HG03342 (cell line): ENCODE data around the gene GRIN3B.

Experiments used
- ATAC-seq: cut with Tn5 transposase; IDR thresholded peaks from one replicate; pipeline ENCODE4 v1.9.1; 2021; ENCODE audit warnings: mild to moderate bottlenecking, moderate library complexity; ENCODE audit not compliant: unreplicated experiment

GRIN3B gene

GRCh38 chr19:964761-965694 is 35.2 kb upstream of the GRIN3B start:
- ATAC-seq: no peak

GRCh38 chr19:966485-967088 is 33.6 kb upstream of the GRIN3B start:
- ATAC-seq: no peak

- no peak for ATAC-seq
These were observed 29.5 kb upstream of the GRIN3B start for GRCh38 chr19:970695-971094.

GRCh38 chr19:971795-972194 is 28.4 kb upstream of the GRIN3B start:
- no peak for ATAC-seq

- no peak for ATAC-seq
These were observed 27.9 kb upstream of the GRIN3B start for GRCh38 chr19:972281-972680.

GRCh38 chr19:973726-974563 is 26.3 kb upstream of the GRIN3B start:
- ATAC-seq: no peak

- no peak for ATAC-seq
These were observed 25.5 kb upstream of the GRIN3B start for GRCh38 chr19:974564-975257.

- no peak for ATAC-seq
These were observed 23.7 kb upstream of the GRIN3B start for GRCh38 chr19:976476-976875.

GRCh38 chr19:977058-977464 is 23.2 kb upstream of the GRIN3B start:
- ATAC-seq: no peak

GRCh38 chr19:979318-979741 is 20.9 kb upstream of the GRIN3B start:
- no peak for ATAC-seq

- ATAC-seq: no peak
These were observed 19.9 kb upstream of the GRIN3B start for GRCh38 chr19:980133-980998.

- peak; percentile 43 for ATAC-seq
These were observed 17.6 kb upstream of the GRIN3B start for GRCh38 chr19:982567-983170.

GRCh38 chr19:984165-984967 is 15.9 kb upstream of the GRIN3B start, which contains the start of gene WDR18:
Gene WDR18, plus strand, starts transcription at chr19:984345. Its CDS starts 9 bp downstream, at chr19:984354.
- peak; percentile 59 for ATAC-seq

- ATAC-seq: no peak
These were observed 14.1 kb upstream of the GRIN3B start for GRCh38 chr19:986083-986482.

- ATAC-seq: no peak
These were observed 12.1 kb upstream of the GRIN3B start for GRCh38 chr19:988081-988480.

GRCh38 chr19:988510-988909 is 11.7 kb upstream of the GRIN3B start:
- no peak for ATAC-seq

GRCh38 chr19:989381-990081 is 10.7 kb upstream of the GRIN3B start:
- ATAC-seq: no peak

- ATAC-seq: no peak
These were observed 10.1 kb upstream of the GRIN3B start for GRCh38 chr19:990119-990571.
